CD4-positive, alpha-beta T cell (primary cell): Measurements from ENCODE around the gene INSYN2B. TPM values are rescaled to one million over a fixed set of nuclear protein-coding genes. Genes with fewer than 3 reads are reported as not detected.

Experiments used
- ATAC-seq: fragments of 200-7000 bp; cut with Tn5 transposase; one replicate; pipeline ENCODE4 v1.10.0; 2022; ENCODE audit warnings: mild to moderate bottlenecking; ENCODE audit not compliant: poor library complexity
- CTCF ChIA-PET: fragments of 350-600 bp; sonication (Branson Sonifier 250); formaldehyde crosslinking; loops from one replicate; lab custom pipeline; 2021; ENCODE audit warnings: antibody characterized with exemption, inconsistent platforms; lab: Charles Lee
- POLR2A ChIA-PET: fragments of 350-600 bp; sonication (Branson Sonifier 250); formaldehyde crosslinking; loops from one replicate; lab custom pipeline; 2021; ENCODE audit warnings: antibody characterized with exemption, inconsistent platforms; lab: Charles Lee
- DNase-seq, 14 experiments: peaks; one replicate each; pipeline ENCODE4 v3.0.0-alpha.2; 2013 to 2020; ENCODE audit warnings: mixed read lengths in 2 of 14
- H3K27ac ChIP-seq, 2 donors: one replicate each; pipeline versions ENCODE4 v1.5.1 to v1.7.0; 2013; ENCODE audit warnings: low read length in 2 of 2, low read depth in 1 of 2, mild to moderate bottlenecking in 1 of 2
- H3K27me3 ChIP-seq, 2 experiments: 1 replicate in 1 of 2; 2 replicates in 1 of 2; pipeline versions ENCODE4 v1.6.1 to v1.7.0; 2013; ENCODE audit warnings: low read length in 2 of 2, control low read depth in 1 of 2, mild to moderate bottlenecking in 1 of 2, moderate library complexity in 1 of 2; ENCODE audit not compliant: insufficient read depth in 2 of 2, control insufficient read depth in 1 of 2
- H3K36me3 ChIP-seq: one replicate; pipeline ENCODE4 v1.6.1; 2013; ENCODE audit warnings: low read length, control low read depth; ENCODE audit not compliant: insufficient read depth
- H3K4me1 ChIP-seq: one replicate; pipeline ENCODE4 v1.6.1; 2013; ENCODE audit warnings: low read length, control low read depth; ENCODE audit not compliant: insufficient read depth
- H3K4me3 ChIP-seq: one replicate; pipeline ENCODE4 v1.5.1; 2013; ENCODE audit warnings: mild to moderate bottlenecking, low read length, moderate library complexity
- H3K9me3 ChIP-seq, 2 experiments: 1 replicate in 1 of 2; 2 replicates in 1 of 2; pipeline versions ENCODE4 v1.6.1 to v1.7.0; 2013; ENCODE audit warnings: low read length in 2 of 2, mild to moderate bottlenecking in 2 of 2, control low read depth in 1 of 2, moderate library complexity in 1 of 2; ENCODE audit not compliant: control insufficient read depth in 1 of 2, insufficient read depth in 1 of 2
- H3K27ac Mint-ChIP-seq: one replicate; pipeline ENCODE4 v1.8.0; 2020; ENCODE audit warnings: mixed read lengths
- H3K27me3 Mint-ChIP-seq: one replicate; pipeline ENCODE4 v1.8.0; 2021; ENCODE audit warnings: mixed read lengths
- H3K36me3 Mint-ChIP-seq: one replicate; pipeline ENCODE4 v1.8.0; 2021; ENCODE audit warnings: low read depth, mixed read lengths
- H3K4me1 Mint-ChIP-seq: one replicate; pipeline ENCODE4 v1.8.0; 2021; ENCODE audit warnings: low read depth, mixed read lengths
- H3K4me3 Mint-ChIP-seq: one replicate; pipeline ENCODE4 v1.8.0; 2020; ENCODE audit warnings: mild to moderate bottlenecking, mixed read lengths
- H3K9me3 Mint-ChIP-seq: one replicate; pipeline ENCODE4 v1.8.0; 2020; ENCODE audit warnings: mixed read lengths
- CTCF ChIP-seq: fragments of 200-600 bp; IDR thresholded peaks from one replicate; pipeline ENCODE4 v1.8.0; 2022; ENCODE audit warnings: antibody characterized with exemption, mild to moderate bottlenecking
- intact Hi-C, 2 experiments: fragments of 100-400 bp; cut with DNase I in 1 of 2; cut with micrococcal nuclease in 1 of 2; formaldehyde crosslinking; loops; one replicate each; pipeline versions ENCODE4 v1.15.1 to v1.9.0; 2023 to 2025; cut with DNase I, micrococcal nuclease
- total RNA-seq, 174 experiments: library from RNA in 2 of 174; stranded (reverse) in 2 of 174; gene quantifications; one replicate each; pipeline ENCODE4 v1.2.3 and lab custom pipeline; 2021 to 2026

INSYN2B gene
- total RNA-seq, 2 experiments from 2014 or later: not detected

GRCh38 chr5:169893571-169893970 is 86.7 kb downstream of the INSYN2B start:
- no peaks in the 10 kb centered on the region for H3K9me3 ChIP-seq
- TF ChIP-seq CTCF: no peak
- no peak overlapping the region for H3K4me3 Mint-ChIP-seq
- H3K36me3 ChIP-seq: peaks cover 19% of the 10 kb centered on the region
- DNase-seq: no peak
- H3K4me1 ChIP-seq: no peaks in the 10 kb centered on the region
- POLR2A ChIA-PET: no interaction called here
- H3K27me3 ChIP-seq: no peaks in the 10 kb centered on the region
- H3K27ac ChIP-seq: no peak overlapping the region
- peaks cover 17% of the 10 kb centered on the region for H3K4me1 Mint-ChIP-seq
- intact Hi-C loops: no loop called here
- CTCF ChIA-PET: no interaction called here
- no peaks in the 10 kb centered on the region for H3K9me3 Mint-ChIP-seq
- no peak overlapping the region for H3K27ac Mint-ChIP-seq
- H3K27me3 Mint-ChIP-seq: no peaks in the 10 kb centered on the region
- peaks cover 74% of the 10 kb centered on the region for H3K36me3 Mint-ChIP-seq
- H3K4me3 ChIP-seq: no peak overlapping the region
- ATAC-seq: no peak

- Mint-ChIP-seq H3K4me1 (peaks cover 21% of the 10 kb centered on the region), H3K27me3 (no peaks in the 10 kb centered on the region), H3K4me3 (no peak overlapping the region), H3K27ac (no peak overlapping the region), H3K36me3 (peaks cover 73% of the 10 kb centered on the region), H3K9me3 (no peaks in the 10 kb centered on the region)
- ATAC-seq (no peak), DNase-seq (no peak)
- H3K27ac ChIP-seq: no peak overlapping the region
- no peaks in the 10 kb centered on the region for H3K4me1 ChIP-seq
- peaks cover 19% of the 10 kb centered on the region for H3K36me3 ChIP-seq
- POLR2A ChIA-PET: no interaction called here
- CTCF ChIA-PET: no interaction called here
- intact Hi-C loops: no loop called here
- H3K4me3 ChIP-seq: no peak overlapping the region
- TF ChIP-seq CTCF: no peak
- no peaks in the 10 kb centered on the region for H3K9me3 ChIP-seq
- no peaks in the 10 kb centered on the region for H3K27me3 ChIP-seq
These were observed 87.3 kb downstream of the INSYN2B start for GRCh38 chr5:169893010-169893409.

DNA sequence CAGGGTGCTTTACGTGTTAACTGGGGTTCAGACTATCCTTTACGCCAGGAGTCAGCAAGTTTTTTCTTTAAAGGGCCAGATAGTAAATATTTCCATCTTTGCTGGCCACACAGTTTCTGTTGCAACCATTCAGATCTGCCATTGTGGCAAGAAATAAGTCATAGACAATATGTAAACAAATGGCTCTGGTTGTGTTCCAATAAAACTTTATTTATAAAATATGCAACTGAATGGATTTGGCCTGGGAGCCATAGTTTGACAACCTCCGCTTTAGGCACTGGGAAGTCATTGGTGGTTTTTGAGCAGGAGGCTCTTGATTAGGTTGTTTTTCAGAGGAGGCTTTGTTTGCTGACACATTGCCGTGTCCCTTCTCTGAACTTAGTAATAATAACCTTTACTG is 90.7 kb downstream of the INSYN2B start:
- intact Hi-C loops: no loop called here
- no peaks in the 10 kb centered on the region for H3K27me3 Mint-ChIP-seq
- H3K4me1 Mint-ChIP-seq: peaks cover 29% of the 10 kb centered on the region
- H3K4me3 Mint-ChIP-seq: no peak overlapping the region
- ATAC-seq: no peak
- Histone ChIP-seq H3K27me3 (no peaks in the 10 kb centered on the region), H3K36me3 (peaks cover 12% of the 10 kb centered on the region), H3K9me3 (no peaks in the 10 kb centered on the region), H3K27ac (no peak overlapping the region), H3K4me1 (no peaks in the 10 kb centered on the region), H3K4me3 (no peak overlapping the region)
- CTCF ChIA-PET: no interaction called here
- POLR2A ChIA-PET: no interaction called here
- DNase-seq: no peak
- no peak for TF ChIP-seq CTCF
- H3K9me3 Mint-ChIP-seq: no peaks in the 10 kb centered on the region
- H3K36me3 Mint-ChIP-seq: peaks cover 59% of the 10 kb centered on the region
- no peak overlapping the region for H3K27ac Mint-ChIP-seq
